Measurements from ENCODE around the gene TAF8.

DNA sequence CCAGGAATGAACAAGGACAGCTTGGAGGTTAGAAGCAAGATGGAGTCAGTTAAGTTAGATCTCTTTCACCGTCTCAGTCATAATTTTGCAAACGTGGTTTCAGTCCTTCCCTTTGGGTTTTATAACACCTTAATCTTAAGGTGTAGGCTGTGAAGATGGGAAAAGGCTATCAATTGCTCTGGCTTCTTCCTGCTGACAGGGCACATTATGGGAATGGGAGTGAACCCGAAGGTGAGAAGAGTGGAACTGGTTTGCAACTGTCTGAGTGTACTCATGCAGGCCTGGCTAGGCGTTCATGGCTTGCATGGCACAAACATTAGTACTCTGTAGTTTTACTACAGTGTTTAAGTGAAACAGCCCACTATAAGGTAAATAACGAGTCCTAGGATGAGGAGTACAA is 9.4 kb downstream of the TAF8 start:
- TF ChIP-seq, protein P1, sequence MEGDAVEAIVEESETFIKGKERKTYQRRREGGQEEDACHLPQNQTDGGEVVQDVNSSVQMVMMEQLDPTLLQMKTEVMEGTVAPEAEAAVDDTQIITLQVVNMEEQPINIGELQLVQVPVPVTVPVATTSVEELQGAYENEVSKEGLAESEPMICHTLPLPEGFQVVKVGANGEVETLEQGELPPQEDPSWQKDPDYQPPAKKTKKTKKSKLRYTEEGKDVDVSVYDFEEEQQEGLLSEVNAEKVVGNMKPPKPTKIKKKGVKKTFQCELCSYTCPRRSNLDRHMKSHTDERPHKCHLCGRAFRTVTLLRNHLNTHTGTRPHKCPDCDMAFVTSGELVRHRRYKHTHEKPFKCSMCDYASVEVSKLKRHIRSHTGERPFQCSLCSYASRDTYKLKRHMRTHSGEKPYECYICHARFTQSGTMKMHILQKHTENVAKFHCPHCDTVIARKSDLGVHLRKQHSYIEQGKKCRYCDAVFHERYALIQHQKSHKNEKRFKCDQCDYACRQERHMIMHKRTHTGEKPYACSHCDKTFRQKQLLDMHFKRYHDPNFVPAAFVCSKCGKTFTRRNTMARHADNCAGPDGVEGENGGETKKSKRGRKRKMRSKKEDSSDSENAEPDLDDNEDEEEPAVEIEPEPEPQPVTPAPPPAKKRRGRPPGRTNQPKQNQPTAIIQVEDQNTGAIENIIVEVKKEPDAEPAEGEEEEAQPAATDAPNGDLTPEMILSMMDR (conservative IDR thresholded peaks at IDR 0.05 in 1 of 2, IDR thresholded peaks at IDR 0.05 in 1 of 2; ENCODE audit: extremely low read depth in 1 of 2, insufficient read depth in 1 of 2, low read depth in 1 of 2, low read length in 2 of 2) = no peak
- TF ChIP-seq EZH2 (IDR thresholded peaks at IDR 0.05; ENCODE audit: borderline replicate concordance, low read length) = no peak

All from mammary epithelial cell (primary cell).